PC-9 (cell line): ENCODE results near the gene RAB42.

Experiments used
- CTCF ChIP-seq: fragments of 200-600 bp; sonication (generic); conservative IDR thresholded peaks from 2 replicates; pipeline ENCODE4 v1.6.1; 2017; ENCODE audit warnings: mixed run types, antibody characterized with exemption, mild to moderate bottlenecking, moderate library complexity
- EZH2 ChIP-seq: fragments of 200-600 bp; sonication (generic); IDR thresholded peaks from 2 replicates; pipeline ENCODE4 v1.8.0; 2017; ENCODE audit warnings: antibody characterized with exemption, low read depth

- TF ChIP-seq CTCF (no peak), EZH2 (no peak)
Measured at GRCh38 chr1:28565726-28566125, 26.3 kb upstream of the RAB42 start.
